ENCODE measurements around the gene FCHSD2.
"Not testable (repeated sequence)": the region's sequence is repeated elsewhere in the genome, so short reads cannot be mapped to it uniquely, and the experiment has no call there.

Gene FCHSD2

DNA sequence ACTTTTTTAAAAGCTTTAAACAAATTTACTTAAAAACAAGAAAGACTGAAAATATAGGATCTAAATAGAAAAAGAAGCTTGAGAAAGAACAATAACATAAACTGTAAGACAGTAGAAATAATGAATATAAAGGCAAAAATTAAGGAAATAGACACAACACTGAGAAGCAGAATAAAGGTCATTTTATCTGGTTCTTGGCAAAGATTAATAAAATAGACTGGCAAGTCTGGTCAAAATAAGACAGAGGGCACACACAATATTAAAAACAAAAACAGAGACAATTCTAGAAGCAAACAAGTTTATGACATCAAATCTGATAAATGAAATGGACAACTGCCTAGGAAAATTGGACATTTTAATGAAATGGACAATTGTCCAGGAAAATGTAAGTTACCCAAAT, 222.1 kb downstream of the FCHSD2 start:
- DNase-seq: no peak

- DNase-seq: peak; percentile 60
Measured at GRCh38 chr11:72918851-72919250, 223.3 kb downstream of the FCHSD2 start.

DNA sequence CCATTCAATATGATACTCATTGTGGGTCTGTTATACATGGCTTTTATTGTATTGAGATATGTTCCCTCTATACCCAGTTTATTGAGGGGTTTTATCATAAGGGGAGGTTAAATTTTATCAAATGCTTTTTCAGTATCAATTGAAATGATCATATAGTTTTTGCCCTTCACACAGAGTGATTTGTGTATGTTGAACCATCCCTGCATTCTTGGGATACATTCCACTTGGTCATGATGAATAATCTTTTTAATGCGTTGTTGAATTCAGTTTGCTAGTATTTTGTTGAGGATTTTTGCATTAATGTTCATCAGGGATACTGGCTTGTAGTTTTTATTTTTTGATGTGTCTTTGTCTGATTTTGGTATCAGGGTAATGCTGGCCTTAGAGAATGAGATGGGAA, 229.9 kb downstream of the FCHSD2 start:
- DNase-seq: no peak

- not testable (repeated sequence) for DNase-seq
Measured at GRCh38 chr11:72909558-72910388, 232.3 kb downstream of the FCHSD2 start.

DNA sequence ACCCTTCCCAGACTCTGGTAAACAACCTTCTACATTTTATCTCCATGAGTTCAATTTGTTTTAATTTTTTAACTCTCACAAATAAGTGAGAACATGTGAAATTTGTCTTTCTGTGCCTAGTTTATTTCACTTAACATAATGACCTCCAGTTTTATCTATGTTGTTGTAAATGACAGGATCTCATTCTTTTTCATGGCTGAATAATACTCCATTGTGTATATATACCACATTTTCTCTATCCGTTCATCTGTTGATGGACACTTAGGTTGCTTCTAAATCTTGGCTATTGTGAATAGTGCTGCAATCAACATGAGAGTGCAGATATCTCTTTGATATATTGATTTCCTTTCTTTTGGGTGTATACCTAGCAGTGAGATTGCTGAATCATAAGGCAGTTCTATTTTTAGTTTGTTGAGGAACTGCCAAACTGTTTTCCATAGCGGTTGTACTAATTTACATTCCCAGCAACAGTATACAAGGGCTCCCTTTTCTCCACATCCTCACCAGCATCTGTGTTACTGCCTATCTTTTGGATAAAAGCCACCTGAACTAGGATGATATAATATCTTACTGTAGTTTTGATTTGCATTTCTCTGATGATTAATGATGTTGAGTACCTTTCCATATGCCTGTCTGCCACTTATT, 234.0 kb downstream of the FCHSD2 start:
- no peak for DNase-seq

- no peak for DNase-seq
Measured at GRCh38 chr11:72904016-72904415, 238.1 kb downstream of the FCHSD2 start.

DNA sequence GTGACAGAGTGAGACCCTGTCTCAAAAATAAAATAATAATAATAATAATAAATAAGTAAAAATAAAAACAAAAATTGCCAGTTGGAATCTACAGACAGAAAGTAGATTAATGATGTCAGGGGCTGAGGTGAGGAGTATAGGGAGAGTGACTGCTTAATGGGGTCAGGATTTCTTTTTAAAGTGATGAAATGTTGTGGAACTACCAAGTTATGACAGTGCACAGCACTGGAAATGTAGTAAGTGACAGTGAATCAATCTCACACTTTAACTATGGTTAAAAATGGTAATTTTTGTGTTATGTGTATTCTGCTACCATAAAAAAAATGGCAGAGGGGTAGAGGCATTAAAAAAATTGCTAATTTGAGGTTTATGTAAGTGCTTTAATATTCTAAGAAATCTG, 240.7 kb downstream of the FCHSD2 start:
- DNase-seq: no peak

GRCh38 chr11:72900013-72900412, 242.1 kb downstream of the FCHSD2 start:
- no peak for DNase-seq

GRCh38 chr11:72899238-72899637, 242.9 kb downstream of the FCHSD2 start:
- no peak for DNase-seq

GRCh38 chr11:72897506-72897905, 244.6 kb downstream of the FCHSD2 start:
- no peak for DNase-seq

GRCh38 chr11:72896431-72896830, 245.7 kb downstream of the FCHSD2 start:
- DNase-seq: peak; percentile 49

- no peak for DNase-seq
Measured at GRCh38 chr11:72890881-72891280, 251.2 kb downstream of the FCHSD2 start.

DNA sequence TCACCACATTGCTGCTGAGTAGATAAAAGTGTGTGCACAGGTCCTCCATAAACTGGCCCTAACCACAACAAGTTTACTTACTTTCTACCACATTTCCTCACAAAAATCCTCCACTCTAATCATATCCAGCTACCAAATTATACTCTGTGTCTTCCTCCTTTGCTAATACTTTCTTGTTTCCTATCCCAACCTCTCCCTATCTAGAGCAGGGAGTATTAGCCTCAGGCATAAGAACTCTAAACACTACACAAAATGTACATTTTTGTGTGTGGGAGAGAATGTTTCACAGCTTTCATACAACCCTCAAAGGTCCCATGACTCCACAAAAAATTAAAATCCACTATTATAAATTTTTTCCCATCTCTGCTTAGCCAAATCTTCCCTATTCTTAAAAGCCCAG, 255.5 kb downstream of the FCHSD2 start:
- no peak for DNase-seq

DNA sequence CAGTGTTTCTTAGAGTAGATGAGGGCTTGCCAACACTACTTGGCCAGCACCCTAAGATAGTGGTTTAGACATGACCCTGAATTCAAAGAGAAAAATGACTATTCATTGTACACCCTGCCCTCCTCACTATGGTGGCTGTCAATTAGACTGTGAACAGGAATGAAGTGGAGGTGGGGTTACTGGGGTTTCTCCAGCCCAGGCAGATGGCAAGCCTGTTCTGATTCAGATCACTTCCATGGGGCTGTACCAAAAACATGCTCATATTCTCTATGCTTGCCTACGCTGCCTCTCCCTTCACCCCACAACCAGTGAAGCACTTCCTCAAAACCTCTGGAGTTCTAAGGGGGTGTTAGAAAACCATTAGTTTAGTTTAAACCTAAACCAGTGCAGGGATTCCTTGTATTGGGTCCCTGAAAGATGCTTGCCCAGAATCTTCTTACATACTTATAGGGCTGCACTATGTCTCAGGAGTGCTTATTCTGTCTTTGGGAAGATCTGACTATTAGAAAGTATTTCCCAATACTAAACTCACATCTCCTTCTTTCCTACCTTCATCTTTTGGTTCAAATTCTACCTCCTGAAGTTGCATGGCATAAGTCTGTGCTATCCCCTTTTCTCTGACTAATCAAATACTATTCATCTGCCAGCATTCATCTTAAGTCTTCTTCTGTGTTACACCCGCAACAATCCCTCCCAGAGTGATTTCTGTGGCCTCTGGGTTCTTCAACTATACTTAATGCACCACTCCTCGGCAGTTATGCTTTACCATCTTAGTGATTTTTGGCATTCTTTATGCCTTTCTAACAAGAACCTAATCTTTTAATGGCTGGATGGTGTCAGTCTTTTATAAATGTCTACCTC, 256.1 kb downstream of the FCHSD2 start:
- no peak for DNase-seq

DNA sequence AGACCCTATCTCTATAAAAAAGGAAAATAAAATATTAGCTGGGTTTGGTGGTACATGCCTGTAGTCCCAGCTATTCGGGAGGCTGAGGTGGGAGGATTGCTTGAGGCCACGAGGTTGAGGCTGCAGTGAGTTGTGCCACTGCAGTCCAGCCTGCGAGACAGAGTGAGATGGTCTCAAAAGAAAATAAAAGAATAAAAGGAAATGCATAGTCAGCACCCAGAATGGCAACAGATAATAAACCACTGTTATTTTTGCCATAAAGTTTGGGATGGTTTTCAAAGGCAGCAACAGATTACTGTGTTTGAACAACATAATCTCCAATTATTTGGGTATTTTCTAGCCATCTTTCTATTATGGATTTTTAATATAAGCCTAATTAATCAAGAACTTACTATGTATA, 266.0 kb downstream of the FCHSD2 start:
- DNase-seq: no peak

DNA sequence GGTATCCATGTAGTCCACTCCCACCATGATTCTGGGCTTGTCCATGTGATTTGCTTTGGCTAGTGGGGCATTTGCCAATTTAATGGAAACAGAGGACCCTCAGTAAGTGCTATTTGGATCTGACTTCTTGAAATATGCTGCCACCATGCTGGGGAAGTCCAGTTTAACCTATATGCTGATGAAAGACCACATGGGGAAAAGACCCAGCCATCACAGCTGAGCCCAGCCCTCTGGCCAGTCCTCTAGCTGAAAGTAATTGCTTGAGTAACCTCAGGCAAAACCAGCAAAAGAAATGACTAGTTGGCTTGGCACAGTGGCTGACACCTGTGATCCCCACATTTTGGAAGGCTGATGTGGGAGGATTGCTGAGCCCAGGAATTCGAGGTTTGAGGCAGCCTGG, 266.4 kb downstream of the FCHSD2 start:
- no peak for DNase-seq

DNA sequence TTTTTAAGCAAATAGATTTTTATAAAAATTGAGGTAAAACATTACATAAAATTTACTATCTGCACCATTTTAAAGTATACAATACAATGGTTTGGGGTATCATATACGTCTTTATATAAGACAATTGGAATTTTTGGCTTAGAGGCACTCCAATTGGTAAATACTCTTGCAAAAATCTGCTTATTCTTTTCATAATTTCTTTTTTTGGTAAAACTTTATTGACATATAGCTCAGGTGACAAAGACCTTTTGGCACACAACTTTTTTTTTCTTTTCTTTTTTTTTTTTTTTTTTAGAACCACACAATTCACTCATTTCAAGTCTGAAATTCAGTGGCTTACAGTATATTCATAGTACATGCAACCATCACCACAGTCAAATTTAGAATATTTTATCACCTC, 270.1 kb downstream of the FCHSD2 start:
- DNase-seq: no peak

GRCh38 chr11:72871119-72871518, 271.0 kb downstream of the FCHSD2 start:
- peak; percentile 33 for DNase-seq

- no peak for DNase-seq
Measured at GRCh38 chr11:72869831-72870230, 272.3 kb downstream of the FCHSD2 start.

DNA sequence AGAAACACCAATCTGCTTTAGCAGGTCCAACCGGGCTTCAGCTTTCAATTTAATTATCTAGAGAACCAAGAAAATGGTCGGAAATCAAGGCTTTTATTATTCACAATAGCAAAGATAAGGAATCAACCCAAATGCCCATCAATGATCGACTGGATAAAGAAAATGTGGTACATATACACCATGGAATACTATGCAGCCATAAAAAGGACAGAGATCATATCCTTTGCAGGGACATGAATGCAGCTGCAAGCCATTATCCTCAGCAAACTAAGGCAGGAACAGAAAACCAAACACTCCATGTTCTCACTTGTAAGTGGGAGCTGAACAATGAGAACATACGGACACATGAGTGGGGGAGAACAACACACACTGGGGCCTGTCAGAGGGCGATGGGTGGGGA, 274.1 kb downstream of the FCHSD2 start:
- no peak for DNase-seq

- DNase-seq: peak; percentile 86
Measured at GRCh38 chr11:72864702-72865655, 277.1 kb downstream of the FCHSD2 start.

- no peak for DNase-seq
Measured at GRCh38 chr11:72863916-72864315, 278.2 kb downstream of the FCHSD2 start.
